T47D (cell line): ENCODE results near the gene AKAP6.

Source experiments
- DNase-seq, 2 experiments: peaks; one replicate each; pipeline versions ENCODE4 v3.0.0 to v3.0.0-alpha.2; 2011 to 2012; ENCODE audit warnings: low read depth in 1 of 2, low spot score in 1 of 2
- JUND ChIP-seq: IDR thresholded peaks from 2 replicates; pipeline ENCODE4 v1.6.1; 2012; ENCODE audit warnings: low read depth
- in situ Hi-C: cut with HindIII; loops from 2 replicates; pipeline ENCODE4 v1.10.0; 2016; ENCODE audit warnings: low sequenced_read_pairs, low pct_unique_long_range_greater_than_20kb

The AKAP6 gene

DNA sequence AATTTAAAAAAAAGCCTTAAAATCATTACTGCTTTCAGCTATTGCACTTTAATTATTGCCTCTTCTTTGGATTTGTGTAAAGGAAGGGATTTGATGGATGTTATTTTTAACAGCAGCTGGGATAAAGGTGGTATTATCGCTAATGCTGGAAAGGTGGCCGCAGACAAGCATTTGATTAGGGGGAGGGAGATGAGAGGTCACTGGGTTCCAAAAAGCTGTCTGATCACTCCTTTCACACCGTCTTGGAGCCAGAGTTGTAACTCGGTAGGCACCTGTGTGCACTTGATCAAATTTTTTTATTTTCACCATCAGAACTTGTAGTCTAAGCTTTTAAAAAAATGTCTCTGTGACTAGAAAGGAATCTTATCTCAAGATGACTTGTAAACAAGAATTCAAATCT is 99.8 kb downstream of the AKAP6 start:
- in situ Hi-C loops, result no loop called here
- no peak for TF ChIP-seq JUND
- DNase-seq, result no peak

DNA sequence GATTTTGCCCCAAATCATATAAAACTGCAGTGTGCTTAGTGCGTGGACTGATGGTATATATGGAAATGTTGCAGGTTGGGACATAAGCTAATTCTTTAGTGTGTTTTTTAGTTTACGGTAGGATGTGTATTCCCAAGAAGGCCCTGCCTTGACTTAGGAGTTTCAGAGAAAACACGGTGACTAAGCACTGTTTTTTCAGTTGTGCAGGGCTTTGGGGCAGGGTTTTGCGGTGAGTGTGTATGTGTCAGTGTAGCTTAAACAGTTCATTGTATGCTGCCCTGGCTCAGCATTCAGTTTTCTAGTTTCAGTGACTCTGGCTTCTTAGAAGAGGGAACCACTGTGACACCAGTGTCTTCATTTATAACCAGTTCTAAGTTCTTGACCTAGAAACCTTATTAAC is 101.2 kb downstream of the AKAP6 start:
- in situ Hi-C loops, result no loop called here
- no peak for TF ChIP-seq JUND
- DNase-seq, result no peak

DNA sequence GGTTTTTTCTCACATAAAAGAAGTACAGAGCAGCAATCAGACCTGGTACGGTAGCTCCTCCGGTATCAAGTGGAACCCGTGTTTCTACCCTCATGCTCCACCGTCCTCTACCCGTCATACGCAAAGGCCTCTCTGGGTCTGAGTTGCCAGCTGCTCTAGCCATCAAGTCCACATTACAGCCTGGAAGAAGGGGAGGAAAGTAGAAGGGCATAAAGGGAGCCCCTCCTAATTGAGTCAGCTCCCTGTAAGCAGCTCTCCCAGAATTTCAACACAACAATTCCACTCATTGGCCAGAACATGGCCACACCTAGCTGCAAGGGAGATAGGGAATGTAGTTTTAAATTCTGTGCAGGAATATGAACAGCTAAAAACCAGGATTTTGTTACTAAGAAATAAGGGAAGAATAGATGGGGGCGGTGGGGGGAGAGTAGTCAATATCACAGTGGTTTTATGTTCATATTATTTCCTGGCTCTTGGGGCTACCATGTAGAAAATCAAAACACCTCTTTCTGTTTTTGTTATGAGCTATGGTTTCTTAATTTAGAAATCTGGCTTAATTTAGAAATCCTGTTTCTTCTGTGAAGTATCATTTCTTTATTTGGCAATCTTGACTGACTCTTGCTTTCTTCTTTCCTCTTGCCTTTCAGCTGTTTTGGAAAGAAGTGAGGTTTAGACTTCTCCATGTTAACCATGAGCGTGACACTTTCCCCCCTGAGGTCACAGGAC is 103.9 kb downstream of the AKAP6 start:
- no peak for DNase-seq
- in situ Hi-C loops, result no loop called here
- TF ChIP-seq JUND, result no peak

DNA sequence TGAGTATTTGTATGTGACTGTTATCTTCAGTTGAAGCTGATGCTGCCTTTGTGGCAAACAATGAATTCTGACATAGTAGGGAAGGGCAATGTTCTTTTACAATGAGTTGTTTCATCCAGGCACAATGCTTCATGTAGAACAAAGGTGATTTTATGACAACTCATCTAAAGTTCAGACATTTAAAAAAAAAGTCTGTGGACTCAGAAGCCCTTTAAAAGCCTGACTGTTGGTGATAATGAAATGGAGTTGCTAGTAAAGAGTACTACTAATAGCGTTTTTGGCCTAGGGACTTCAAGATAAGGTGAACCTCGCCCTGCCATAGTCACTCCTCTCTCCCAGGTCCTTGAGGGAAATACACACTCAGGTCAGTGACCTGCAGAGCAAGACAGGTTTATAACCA is 105.1 kb downstream of the AKAP6 start:
- no peak for TF ChIP-seq JUND
- no peak for DNase-seq
- in situ Hi-C loops, result no loop called here

DNA sequence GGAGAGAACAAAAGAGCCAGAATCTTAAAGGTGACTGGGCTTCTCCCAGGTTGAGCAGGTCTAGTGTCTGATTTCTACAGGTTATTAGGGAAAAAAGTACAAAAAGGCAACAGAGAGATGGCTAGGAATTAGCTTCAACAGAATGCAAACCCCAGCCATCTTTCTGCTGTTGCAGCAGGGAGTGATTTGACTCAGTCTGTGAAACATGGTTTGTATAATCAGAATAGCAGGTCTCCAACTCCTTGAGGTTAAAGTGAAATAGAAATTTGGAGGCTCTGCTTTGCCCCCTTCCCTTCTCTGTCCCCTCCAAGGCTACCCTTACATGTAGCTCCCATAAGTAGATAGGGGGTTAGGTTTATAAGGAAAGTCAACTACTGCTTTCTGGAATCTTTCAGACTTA is 105.8 kb downstream of the AKAP6 start:
- DNase-seq, result no peak
- no peak for TF ChIP-seq JUND
- in situ Hi-C loops, result no loop called here

DNA sequence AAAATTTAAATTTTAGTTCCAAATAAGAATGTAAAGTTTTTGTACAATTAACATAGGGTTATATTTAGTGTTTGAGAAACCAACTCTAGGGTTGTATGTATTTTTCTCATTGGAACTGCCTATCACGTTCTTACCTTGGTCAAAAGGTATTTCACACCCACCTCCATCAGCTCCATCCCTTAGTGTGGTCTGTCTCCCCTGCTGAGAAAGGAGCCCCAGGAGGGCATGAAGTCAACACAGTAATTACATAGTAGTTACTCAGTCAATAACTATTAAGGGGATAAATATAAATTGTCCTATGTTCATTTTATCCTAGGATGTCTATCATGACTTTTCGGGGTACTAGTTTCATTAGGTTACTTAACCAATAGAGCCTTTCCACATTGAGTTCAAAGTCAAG is 106.3 kb downstream of the AKAP6 start:
- in situ Hi-C loops, result no loop called here
- DNase-seq, result no peak
- no peak for TF ChIP-seq JUND

DNA sequence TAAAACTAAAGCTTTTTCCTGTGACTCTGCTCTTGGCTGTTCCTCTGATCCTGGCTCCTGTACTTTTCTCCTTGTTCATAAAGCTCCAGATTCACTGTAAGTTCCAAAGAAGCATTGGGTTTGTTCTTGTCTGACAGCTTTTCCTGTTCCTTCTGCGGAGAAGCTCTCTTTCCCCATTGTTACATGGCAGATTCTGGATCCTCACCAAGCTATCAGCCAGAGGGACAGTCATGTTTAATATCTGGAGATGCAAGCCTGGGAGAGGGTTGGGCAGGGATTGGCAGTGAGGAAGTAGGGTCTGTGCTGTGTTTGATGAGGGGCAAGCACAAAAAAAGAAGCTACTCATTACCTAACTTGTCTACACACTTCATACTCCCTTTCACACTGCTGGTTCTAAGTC is 107.9 kb downstream of the AKAP6 start:
- TF ChIP-seq JUND, result no peak
- no peak for DNase-seq
- in situ Hi-C loops, result no loop called here

DNA sequence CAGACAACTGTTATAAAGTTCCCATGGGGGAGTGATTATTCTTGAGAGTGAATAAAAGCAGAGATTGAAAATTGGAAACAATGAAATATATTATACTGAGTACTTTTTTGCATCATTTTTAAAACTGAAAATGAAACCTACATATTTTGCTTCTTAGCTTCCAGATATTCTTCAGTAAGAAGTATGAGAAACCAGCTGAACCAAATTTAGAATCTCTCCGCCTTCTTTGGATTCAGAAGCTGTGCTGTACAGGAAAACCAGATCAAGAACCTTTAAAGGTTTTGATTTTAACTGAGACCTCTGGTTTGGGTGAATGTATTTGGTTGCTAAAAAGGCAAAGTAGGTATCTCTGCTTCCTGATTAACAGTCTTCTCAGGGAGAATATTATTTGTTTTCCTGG is 109.4 kb downstream of the AKAP6 start:
- TF ChIP-seq JUND, result no peak
- DNase-seq, result no peak
- in situ Hi-C loops, result no loop called here

DNA sequence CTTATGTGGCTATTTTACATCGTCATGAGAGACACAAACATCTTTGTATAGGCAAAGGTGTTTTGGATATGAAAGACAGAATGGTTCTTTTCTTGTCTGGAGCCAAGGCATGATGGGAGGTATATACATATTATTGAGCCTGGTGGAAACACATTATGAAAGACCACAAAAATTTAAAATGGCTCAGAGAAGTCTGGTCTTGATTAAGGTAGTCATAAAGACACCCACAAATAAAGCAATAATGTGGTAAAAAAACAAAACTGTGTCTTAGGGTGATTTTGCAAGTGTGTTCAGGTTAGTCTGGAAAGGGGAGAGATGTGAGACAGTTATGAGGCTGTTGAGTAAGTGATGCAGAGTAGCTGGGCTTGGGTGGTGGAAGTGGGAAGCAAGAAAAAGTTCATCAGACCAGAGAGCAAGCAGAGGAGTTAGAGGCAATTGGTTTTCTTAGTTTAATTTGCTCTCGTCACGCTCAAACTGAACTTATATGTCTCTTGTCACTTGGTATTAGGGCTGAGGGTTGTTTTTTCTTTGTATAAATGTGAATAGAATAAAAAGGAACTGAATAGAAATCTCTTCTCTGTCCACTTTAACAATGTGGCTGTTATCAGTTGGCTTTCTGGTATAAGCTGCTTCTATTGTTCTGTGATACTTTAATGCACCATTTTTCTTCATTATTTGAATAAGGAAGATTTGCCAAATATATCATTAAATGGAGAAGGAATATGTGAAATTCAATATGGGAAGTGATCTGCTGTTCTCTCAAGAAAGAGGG is 115.0 kb downstream of the AKAP6 start:
- in situ Hi-C loops, result no loop called here
- no peak for TF ChIP-seq JUND
- no peak for DNase-seq

DNA sequence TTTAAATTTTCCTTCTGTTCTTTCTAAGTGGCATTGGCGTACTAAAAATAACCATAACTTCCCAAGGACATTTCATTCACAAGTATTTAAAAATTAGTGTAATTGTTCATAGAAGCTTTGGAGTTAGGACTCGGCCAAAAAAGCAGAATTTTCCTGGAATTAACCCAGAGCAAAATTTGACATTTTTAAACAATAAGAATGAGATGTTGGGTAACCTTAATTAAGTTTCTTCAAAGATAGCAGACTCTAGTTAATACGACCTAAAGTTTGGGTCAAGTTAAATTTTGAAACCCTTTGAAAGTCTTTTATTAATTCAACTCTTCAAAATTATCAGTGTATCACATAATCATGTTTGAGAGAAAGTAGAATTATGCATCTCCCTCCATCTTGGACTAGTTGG is 118.3 kb downstream of the AKAP6 start:
- TF ChIP-seq JUND, result no peak
- in situ Hi-C loops, result no loop called here
- no peak for DNase-seq

DNA sequence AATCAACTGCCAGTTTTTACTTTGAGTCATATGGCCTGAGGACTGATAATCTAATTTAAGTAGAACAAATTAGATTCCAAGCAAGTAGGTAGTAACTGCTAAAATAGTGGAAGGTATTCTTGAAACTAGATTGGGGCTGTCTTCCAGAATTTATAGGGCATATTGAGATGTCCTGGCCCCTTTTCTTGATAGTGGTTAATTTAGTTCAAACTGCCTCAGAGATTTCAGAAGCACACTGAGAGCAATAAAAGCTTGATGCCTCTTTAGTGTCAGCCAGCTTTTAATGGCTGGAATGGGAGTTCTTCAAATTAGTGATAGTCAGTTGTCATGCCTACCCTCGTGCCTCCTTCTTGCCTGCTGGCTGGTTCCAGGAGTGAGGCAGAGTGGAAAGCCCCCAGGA is 120.5 kb downstream of the AKAP6 start:
- no peak for DNase-seq
- in situ Hi-C loops, result no loop called here
- TF ChIP-seq JUND, result no peak

DNA sequence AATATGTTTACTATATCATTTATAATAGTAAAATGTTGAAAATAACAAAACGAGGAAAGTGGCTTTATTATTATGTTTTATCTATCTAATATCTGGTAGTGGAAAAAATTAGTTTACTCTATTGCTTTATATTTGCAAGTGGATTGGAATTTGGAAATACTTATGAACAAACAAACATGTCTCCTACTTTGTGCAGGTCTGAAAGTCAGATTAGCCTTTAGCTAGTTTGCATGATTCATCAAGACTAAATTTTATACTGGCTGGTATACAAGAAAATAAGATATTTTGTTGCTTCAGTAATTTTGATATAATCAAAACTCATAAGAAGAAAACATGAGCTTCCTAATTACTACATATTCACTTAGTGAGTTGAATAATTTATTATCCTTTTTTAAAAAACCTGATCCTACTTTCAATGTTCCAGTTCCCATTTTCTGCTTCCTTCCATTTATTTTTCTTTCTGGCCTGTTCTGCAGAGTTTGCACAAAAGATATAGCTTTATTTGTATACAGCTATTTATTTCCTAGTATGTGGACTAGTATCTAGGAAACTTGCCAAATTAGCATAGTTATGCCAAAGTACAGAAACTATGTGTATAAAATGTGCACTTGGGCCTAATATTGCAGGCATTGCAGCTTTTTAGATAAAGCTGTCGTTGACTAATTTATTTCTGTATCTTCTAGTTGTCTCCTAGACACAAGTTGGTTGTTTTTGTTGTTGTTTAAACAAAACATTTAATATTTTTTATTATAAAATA is 122.0 kb downstream of the AKAP6 start:
- no peak for DNase-seq
- in situ Hi-C loops, result no loop called here

More for the DNA sequence above, 122.0 kb downstream of the AKAP6 start:
- TF ChIP-seq JUND, result no peak
